C4-2B (cell line): ENCODE results near the gene SRSF3.

Experiments used
- ZFX ChIP-seq: fragments of 450-650 bp; IDR thresholded peaks from 2 replicates; pipeline ENCODE4 v1.6.1; 2017
- TF ChIP-seq, protein P1 (sequence below): fragments of 450-650 bp; conservative IDR thresholded peaks from 2 replicates; pipeline ENCODE4 v1.5.1; 2017; ENCODE audit warnings: mild to moderate bottlenecking

DNA sequence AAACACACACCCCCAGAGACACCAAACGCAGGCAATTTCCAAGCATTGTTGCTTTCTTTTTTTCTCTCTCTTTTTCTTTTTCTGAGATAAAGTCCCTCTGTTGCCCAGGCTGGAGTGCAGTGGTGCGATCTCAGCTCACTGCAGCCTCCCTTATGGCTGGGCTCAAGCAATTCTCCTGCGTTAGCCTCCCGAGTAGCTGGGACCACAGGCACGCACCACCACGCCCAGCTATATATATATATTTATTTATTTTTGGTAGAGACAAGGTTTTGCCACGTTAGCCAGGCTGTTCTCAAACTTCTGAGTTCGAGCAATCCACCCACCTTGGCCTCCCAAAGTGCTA is 14.0 kb upstream of the SRSF3 start:
- TF ChIP-seq, protein P1, sequence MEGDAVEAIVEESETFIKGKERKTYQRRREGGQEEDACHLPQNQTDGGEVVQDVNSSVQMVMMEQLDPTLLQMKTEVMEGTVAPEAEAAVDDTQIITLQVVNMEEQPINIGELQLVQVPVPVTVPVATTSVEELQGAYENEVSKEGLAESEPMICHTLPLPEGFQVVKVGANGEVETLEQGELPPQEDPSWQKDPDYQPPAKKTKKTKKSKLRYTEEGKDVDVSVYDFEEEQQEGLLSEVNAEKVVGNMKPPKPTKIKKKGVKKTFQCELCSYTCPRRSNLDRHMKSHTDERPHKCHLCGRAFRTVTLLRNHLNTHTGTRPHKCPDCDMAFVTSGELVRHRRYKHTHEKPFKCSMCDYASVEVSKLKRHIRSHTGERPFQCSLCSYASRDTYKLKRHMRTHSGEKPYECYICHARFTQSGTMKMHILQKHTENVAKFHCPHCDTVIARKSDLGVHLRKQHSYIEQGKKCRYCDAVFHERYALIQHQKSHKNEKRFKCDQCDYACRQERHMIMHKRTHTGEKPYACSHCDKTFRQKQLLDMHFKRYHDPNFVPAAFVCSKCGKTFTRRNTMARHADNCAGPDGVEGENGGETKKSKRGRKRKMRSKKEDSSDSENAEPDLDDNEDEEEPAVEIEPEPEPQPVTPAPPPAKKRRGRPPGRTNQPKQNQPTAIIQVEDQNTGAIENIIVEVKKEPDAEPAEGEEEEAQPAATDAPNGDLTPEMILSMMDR: no peak
- TF ChIP-seq ZFX: no peak
